K562 (cell line): Measurements from ENCODE around the gene ATP6V0D1. TPM values are rescaled to one million over a fixed set of nuclear protein-coding genes. Genes with fewer than 3 reads are reported as not detected.

Source experiments
- ATAC-seq: fragments of 200-7000 bp; cut with Tn5 transposase; 3 replicates; pipeline ENCODE4 v1.9.1; 2020; ENCODE audit warnings: moderate library complexity
- BruUV-seq: library from RNA; stranded (reverse); fragments of 400-500 nt; replicated peaks from 2 replicates; lab custom pipeline; 2021; lab: Mats Ljungman, UMichigan
- CTCF ChIA-PET: fragments of 300-600 bp; formaldehyde crosslinking; extraction: SDS; loops from one replicate; lab custom pipeline; 2021; ENCODE audit warnings: low intra/inter-chr PET ratio; lab: Yijun Ruan, JAX
- POLR2A ChIA-PET: fragments of 300-600, 350-650 bp; sonication (Branson Sonifier 250); formaldehyde crosslinking; extraction: SDS; loops from one replicate; lab custom pipeline; 2021; ENCODE audit warnings: antibody characterized with exemption, inconsistent platforms; lab: Yijun Ruan, JAX
- DNase-seq, 4 experiments: peaks; one replicate each; pipeline versions ENCODE4 v3.0.0 to v3.0.0-alpha.2; 2011 to 2018; ENCODE audit warnings: low spot score in 3 of 4, mixed read lengths in 3 of 4; ENCODE audit errors: extremely low read depth in 1 of 4
- FAIRE-seq: peaks from 2 replicates; lab custom pipeline; 2011; peaks lifted over from hg19 to GRCh38; lab: Jason Lieb, UNC
- H2AFZ ChIP-seq: 2 replicates; pipeline ENCODE4 v1.6.0; 2011; ENCODE audit warnings: low read depth, low read length, control low read depth, inconsistent platforms
- H3K27ac ChIP-seq: fragments of 200-600 bp; 3 replicates; pipeline ENCODE4 v1.8.0; 2011; ENCODE audit warnings: low read depth, mild to moderate bottlenecking, control low read depth, inconsistent platforms, low read length, moderate library complexity, mixed read lengths; ENCODE audit errors: extremely low read depth
- H3K27me3 ChIP-seq, 2 experiments: fragments of 300-600 bp in 1 of 2; 2 replicates in 1 of 2; 3 replicates in 1 of 2; pipeline versions ENCODE4 v1.6.0 to v1.8.0; 2011; ENCODE audit warnings: inconsistent platforms in 2 of 2, low read length in 2 of 2, mild to moderate bottlenecking in 1 of 2, mixed read lengths in 1 of 2, moderate library complexity in 1 of 2; ENCODE audit not compliant: control insufficient read depth in 2 of 2, insufficient read depth in 2 of 2
- H3K36me3 ChIP-seq: fragments of 300-600 bp; 3 replicates; pipeline ENCODE4 v1.8.0; 2011; ENCODE audit warnings: mild to moderate bottlenecking, low read length, inconsistent platforms; ENCODE audit not compliant: control insufficient read depth, insufficient read depth
- H3K4me1 ChIP-seq, 2 experiments: fragments of 200-600 bp in 1 of 2; replicated peaks in 1 of 2; 2 replicates in 1 of 2; 3 replicates in 1 of 2; pipeline versions ENCODE4 v1.5.1 to v1.8.0; 2011; ENCODE audit warnings: inconsistent platforms in 2 of 2, low read length in 2 of 2, mild to moderate bottlenecking in 1 of 2, mixed read lengths in 1 of 2, moderate library complexity in 1 of 2; ENCODE audit not compliant: control insufficient read depth in 2 of 2, insufficient read depth in 2 of 2
- H3K4me2 ChIP-seq: 2 replicates; pipeline ENCODE4 v1.6.1; 2011; ENCODE audit warnings: low read length, control low read depth, inconsistent platforms, mixed read lengths; ENCODE audit not compliant: insufficient read depth
- H3K4me3 ChIP-seq: fragments of 200-600 bp; sonication (generic), shearing (Covaris generic); 2 replicates; pipeline ENCODE4 v1.5.1; 2016; ENCODE audit warnings: control low read depth, inconsistent platforms
- H3K79me2 ChIP-seq: fragments of 200-600 bp; 3 replicates; pipeline ENCODE4 v1.8.0; 2011; ENCODE audit warnings: low read length, inconsistent platforms; ENCODE audit not compliant: control insufficient read depth, insufficient read depth
- H3K9ac ChIP-seq, 2 experiments: 2 replicates each; pipeline versions ENCODE4 v1.6.0 to v1.6.1; 2011; ENCODE audit warnings: low read depth in 2 of 2, low read length in 2 of 2, control low read depth in 1 of 2, inconsistent platforms in 1 of 2, mild to moderate bottlenecking in 1 of 2, mixed read lengths in 1 of 2; ENCODE audit not compliant: insufficient read depth in 1 of 2
- H3K9me1 ChIP-seq: one replicate; pipeline ENCODE4 v1.6.0; 2011; ENCODE audit warnings: inconsistent platforms, mild to moderate bottlenecking, low read length, moderate library complexity; ENCODE audit not compliant: control insufficient read depth, insufficient read depth
- H3K9me3 ChIP-seq: replicated peaks from 2 replicates; pipeline ENCODE4 v1.5.1; 2011; ENCODE audit warnings: low read depth, low read length, inconsistent platforms; ENCODE audit not compliant: control insufficient read depth, insufficient read depth
- H4K20me1 ChIP-seq: replicated peaks from 2 replicates; pipeline ENCODE4 v1.6.1; 2011; ENCODE audit warnings: low read length, inconsistent platforms, mixed read lengths; ENCODE audit not compliant: control insufficient read depth, insufficient read depth
- CTCF ChIP-seq, 3 experiments: IDR thresholded peaks in 2 of 3; conservative IDR thresholded peaks in 1 of 3; 2 replicates each; pipeline ENCODE4 v1.5.1; 2011 to 2012; ENCODE audit warnings: low read length in 3 of 3, mild to moderate bottlenecking in 3 of 3, control low read depth in 2 of 3, improper control_type of control experiment in 1 of 3, inconsistent platforms in 1 of 3, low read depth in 1 of 3, mixed read lengths in 1 of 3, moderate library complexity in 1 of 3; ENCODE audit not compliant: insufficient read depth in 2 of 3
- HIVEP1 ChIP-seq: fragments of 250-450 bp; sonication (Bioruptor Pico); IDR thresholded peaks from 2 replicates; pipeline ENCODE4 v1.4.0; 2020; ENCODE audit warnings: mild to moderate bottlenecking
- PRMT5 ChIP-seq: sonication (generic); formaldehyde crosslinking; IDR thresholded peaks from 2 replicates; pipeline ENCODE4 v1.5.0; 2020; ENCODE audit warnings: missing genetic modification reagents
- WGBS: fragments of 100-300 bp; shearing (Covaris generic); methylation state at CpG from one replicate; pipeline ENCODE4 v1.1.6; 2016; ENCODE audit warnings: low coverage, mixed read lengths; ENCODE audit not compliant: insufficient coverage; ENCODE audit errors: missing lambda C conversion rate; 5-methylcytosine and 5-hydroxymethylcytosine counted together
- in situ Hi-C: fragments of 300-500 bp; cut with MboI; formaldehyde crosslinking; loops from 4 replicates; pipeline ENCODE4 v1.15.0; 2018; ENCODE audit warnings: inconsistent platforms, mixed read lengths
- intact Hi-C: fragments of 100-400 bp; cut with micrococcal nuclease; formaldehyde crosslinking; loops from 2 replicates; pipeline ENCODE4 v1.14.2; 2022
- polyA plus RNA-seq, 8 experiments: library from polyadenylated mRNA; depleted of rRNA in 4 of 8; stranded (reverse) in 5 of 8; unstranded in 3 of 8; fragments of >200 nt; fragmentation: Nextera tagmentation in 2 of 8; fragmentation: Illumina TruSeq in 1 of 8; extraction: Ambion mirVana in 2 of 8; extraction: Trizol in 1 of 8; gene quantifications; 2 replicates each; pipeline versions ENCODE4 v1.2.1 to v1.2.3, GENCODE V29; 2011 to 2014; ENCODE audit warnings: inconsistent platforms in 1 of 8, missing spikeins in 1 of 8
- total RNA-seq, 7 experiments: library from RNA; depleted of rRNA in 6 of 7; stranded (reverse); fragments of >200 nt in 6 of 7; fragmentation: Illumina TruSeq in 2 of 7; extraction: Trizol in 2 of 7; gene quantifications; 2 replicates each; pipeline versions ENCODE4 v1.2.1 to v1.2.3, GENCODE V29; 2011 to 2021; ENCODE audit warnings: low replicate concordance in 1 of 7

The ATP6V0D1 gene
- total and polyA plus RNA-seq, 9 of the 15 experiments (the other 6 are each of a cell fraction or from before 2014, with no cell fraction given) = 23.2 to 69.7 (median 45.6) TPM

GRCh38 chr16:67407788-67408452, 73.0 kb downstream of the ATP6V0D1 start:
- POLR2A ChIA-PET = interaction anchor here (0.7 to 1.5 kb wide), 3 partner anchors 9 to 142 kb away, joined by 3 to 4 read pairs (median 4); no protein-coding TSS in a partner anchor

More at GRCh38 chr16:67407788-67408452, 73.0 kb downstream of the ATP6V0D1 start:
- no peak overlapping the region for H3K4me2 ChIP-seq
- CTCF ChIA-PET = no interaction called here
- ATAC-seq (peak; percentile 68), FAIRE-seq (no peak), DNase-seq (peak in 2 of 4 experiments; percentile 52 to 53)
- no peak overlapping the region for H3K4me3 ChIP-seq
- TF ChIP-seq PRMT5 (no peak), HIVEP1 (CRISPR knock-in tag) (no peak), CTCF (IDR thresholded peaks at IDR 0.05 in 2 of 3, conservative IDR thresholded peaks at IDR 0.05 in 1 of 3; ENCODE audit: insufficient read depth in 2 of 3, low read depth in 1 of 3, low read length in 3 of 3) (peak; percentile 38 to 67 (median 41))
- no peak overlapping the region for H2AFZ ChIP-seq
- H3K4me1 ChIP-seq = peaks cover 0 to 9% of the 10 kb centered on the region in 2 experiments; a peak in 2 of 5 replicates
- H4K20me1 ChIP-seq = 0 out of 2 replicates have a peak, but pooled peaks cover 4% of the 10 kb centered on the region
- BruUV-seq = no TSS peak
- H3K9me3 ChIP-seq = no peaks in the 10 kb centered on the region
- no peaks in the 10 kb centered on the region for H3K79me2 ChIP-seq
- 5% methylated on average over 6 of the region's 6 CpGs for WGBS
- no peaks in the 10 kb centered on the region for H3K36me3 ChIP-seq
- H3K9me1 ChIP-seq = no peaks in the 10 kb centered on the region
- H3K27me3 ChIP-seq = peaks cover 32 to 69% of the 10 kb centered on the region in 2 experiments
- intact Hi-C loops = loop anchor here (10.0 kb wide), 1 partner anchor 393 kb away; no protein-coding TSS in a partner anchor
- in situ Hi-C loops = loop anchor here (25.0 kb wide), 1 partner anchor 446 kb away; the partner anchor contains the start of gene CES3
- H3K9ac ChIP-seq = no peak overlapping the region
- no peak overlapping the region for H3K27ac ChIP-seq
